ENCODE results near the gene BAIAP2L2.

- TF ChIP-seq CTCF (IDR thresholded peaks at IDR 0.05) = peak; percentile 97
- no peak for TF ChIP-seq ZFX (IDR thresholded peaks at IDR 0.05; ENCODE audit: borderline replicate concordance)
Observed at GRCh38 chr22:38114484-38115398, 4.3 kb upstream of the BAIAP2L2 start.

Data from 22Rv1 (cell line).